ENCODE data around the gene GATA6. TPM values are rescaled to one million over a fixed set of nuclear protein-coding genes. Genes with fewer than 3 reads are reported as not detected.

Gene GATA6
- total RNA-seq = 0.40 and 0.44 TPM in 2 replicates

DNA sequence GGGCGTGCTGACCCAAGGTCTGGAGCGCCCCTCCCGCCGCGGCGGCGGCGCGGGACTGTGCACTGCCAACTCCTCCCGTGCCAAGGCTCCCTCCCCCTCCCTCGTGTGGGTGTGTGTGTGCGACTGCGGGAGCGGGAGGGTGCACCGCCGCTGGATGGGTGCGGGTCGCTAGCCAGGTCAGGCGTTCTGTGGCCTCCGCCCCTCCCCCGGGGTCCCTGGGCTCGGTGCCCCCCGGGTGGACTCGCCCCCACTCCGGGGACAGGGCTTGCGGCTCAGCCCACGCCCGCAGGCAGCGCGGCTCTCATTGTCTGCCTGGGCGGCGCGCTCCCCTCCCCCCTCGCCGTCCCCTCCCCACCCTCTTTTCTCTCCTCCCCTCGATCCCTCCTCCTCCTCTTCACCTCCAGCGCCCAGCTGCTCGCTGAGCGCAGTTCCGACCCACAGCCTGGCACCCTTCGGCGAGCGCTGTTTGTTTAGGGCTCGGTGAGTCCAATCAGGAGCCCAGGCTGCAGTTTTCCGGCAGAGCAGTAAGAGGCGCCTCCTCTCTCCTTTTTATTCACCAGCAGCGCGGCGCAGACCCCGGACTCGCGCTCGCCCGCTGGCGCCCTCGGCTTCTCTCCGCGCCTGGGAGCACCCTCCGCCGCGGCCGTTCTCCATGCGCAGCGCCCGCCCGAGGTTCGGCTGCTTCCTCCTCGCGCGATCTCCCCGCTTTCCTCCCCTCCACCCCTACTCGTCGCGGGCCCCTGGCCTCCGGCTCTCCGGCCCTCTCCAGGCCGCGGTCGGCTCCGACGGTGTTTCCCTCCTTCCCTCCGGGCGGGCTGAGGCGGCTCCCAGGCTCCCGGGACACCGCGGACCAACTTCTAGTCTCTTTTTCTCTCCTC, at the start of gene GATA6:
TSS of gene GATA6 (plus strand) at position 579 of the 878 bp plus-strand sequence. CDS start 1,556 bp downstream, outside the sequence.
- DNase-seq (ENCODE audit: low read depth in 2 of 2) = peak; percentile 85 to 86

DNA sequence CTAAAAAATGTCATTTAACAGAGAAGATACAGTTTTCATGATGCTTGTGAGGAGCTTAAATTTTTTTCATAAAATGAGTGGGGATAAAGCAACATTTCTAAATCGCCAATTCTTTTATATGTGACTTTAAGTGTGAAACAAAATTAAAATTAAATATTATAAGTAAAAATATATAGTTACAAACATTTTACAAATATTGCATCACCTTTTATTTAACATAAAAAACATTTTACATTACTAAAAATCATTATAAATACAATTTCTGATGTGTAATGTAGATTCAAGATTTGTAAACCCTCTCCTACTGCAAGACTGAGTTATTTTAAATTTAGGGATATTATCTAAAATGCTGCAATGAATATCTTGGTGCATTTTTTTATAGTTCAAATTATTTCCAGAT, 44.4 kb upstream of the GATA6 start:
- DNase-seq (ENCODE audit: low read depth in 2 of 2) = no peak

DNA sequence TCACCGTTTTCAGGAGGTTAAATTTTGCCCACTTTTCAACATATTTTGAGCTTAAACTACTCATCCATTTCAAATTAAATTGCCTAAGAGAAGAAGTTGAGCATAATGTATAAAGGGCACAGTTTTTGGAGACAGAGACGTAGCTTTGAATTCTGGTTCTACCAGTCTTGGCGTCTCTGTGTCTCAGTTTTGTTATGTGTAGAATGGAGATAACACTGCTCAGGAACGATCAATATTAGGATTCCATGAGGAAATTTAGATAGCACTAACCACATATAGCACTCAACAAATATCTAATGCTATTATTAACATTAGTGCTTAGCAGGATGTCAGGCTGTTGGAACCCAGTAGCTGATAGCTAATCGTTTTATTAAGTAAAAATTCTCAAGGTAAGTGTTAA, 40.4 kb upstream of the GATA6 start:
- no peak for DNase-seq (ENCODE audit: low read depth in 2 of 2)

DNA sequence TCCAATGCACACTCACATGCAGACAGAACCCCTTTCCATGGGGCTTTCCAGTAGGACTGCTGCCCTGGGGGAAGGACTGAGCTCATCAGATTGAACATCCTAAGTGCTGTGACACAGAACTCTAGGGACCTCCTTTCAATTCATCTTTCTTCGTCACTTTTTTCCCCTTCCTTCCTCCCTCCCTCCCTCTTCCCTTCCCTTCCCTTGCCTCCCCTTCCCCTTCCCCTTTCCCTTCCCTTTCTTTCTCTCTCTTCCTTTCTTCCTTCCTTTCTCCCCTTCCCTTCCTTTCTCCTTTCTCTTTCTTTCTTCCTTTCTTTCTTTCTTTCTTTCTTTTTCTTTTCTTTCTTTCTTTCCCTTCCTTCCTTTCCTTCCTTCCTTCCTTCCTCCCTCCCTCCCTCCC, 39.6 kb upstream of the GATA6 start:
- DNase-seq (ENCODE audit: low read depth in 2 of 2) = no peak

DNA sequence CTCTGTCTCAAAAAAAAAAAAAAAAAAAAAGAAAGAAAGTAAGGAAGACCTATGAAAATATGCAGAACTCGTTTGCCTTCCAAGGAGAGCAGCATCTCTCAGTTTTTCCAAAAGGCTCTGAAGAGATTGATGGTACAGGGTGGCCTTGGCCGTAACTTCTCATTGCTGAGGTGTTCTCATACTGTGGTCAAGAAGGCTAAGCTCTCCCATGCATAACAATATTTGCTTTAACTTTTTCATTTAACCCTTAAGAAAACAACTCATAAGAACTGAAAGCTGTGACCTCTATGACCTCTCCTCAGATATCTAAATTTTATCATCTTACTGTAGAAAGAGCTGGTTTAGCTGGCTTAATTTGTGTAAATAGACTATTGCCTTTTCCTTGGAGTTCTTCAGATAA, 37.1 kb upstream of the GATA6 start:
- DNase-seq (ENCODE audit: low read depth in 2 of 2) = no peak

DNA sequence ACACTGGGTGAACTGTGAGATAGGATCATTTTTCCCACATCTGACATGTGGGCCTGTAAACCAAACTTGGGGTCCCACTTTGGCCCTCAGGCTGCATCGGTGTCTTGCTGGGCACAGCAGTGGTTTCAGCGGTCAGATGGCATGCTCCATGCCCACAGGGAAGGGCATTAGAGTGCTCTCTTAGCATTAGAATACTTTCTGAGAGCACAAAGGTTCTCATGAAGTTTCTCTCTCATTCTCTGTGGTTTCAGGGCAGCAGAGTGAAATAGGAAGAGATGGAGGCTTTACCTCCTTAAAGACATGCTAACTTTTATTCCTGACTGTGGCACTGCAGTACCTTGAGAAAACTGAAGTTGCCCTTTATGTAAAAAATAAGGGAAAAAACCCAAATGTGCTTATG, 36.6 kb upstream of the GATA6 start:
- DNase-seq (ENCODE audit: low read depth in 2 of 2) = no peak

DNA sequence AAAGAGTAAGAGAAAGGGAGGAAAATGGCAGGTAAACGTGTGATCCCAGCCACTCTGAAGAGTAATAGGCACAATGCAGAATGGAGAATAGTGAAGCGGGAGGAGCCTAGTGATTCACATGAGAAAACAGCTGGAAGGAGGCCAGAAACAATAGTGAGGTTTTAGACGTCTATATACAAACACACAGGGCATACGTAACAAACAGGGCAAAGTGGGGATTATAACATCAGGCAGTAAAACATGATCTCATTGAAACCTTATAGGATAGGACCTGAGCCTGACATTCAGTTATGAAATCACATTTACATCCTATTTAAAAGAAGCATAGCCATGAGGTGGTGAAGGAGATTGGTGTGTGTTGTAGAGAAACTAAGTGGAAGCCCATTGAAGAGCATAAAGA, 33.0 kb upstream of the GATA6 start:
- DNase-seq (ENCODE audit: low read depth in 2 of 2) = peak; percentile 29 to 37

DNA sequence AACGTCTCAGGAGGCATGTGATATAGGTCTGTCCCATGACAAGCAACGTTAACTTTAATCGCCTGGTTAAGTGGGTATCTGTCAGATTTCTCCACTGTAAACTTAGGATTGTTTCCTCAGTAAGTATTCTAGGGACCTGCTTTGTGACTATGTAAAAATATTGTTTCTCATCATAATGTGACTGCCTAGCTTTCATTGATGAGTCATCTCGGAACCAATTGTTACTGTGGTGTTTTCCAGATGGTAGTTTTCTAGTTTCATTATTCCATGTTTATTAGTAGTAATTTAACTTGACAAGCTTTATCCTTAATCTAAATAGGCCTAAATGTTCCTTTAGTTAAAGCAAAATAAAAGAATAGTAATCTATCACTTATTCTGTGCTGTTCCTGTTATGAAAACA, 28.2 kb upstream of the GATA6 start:
- no peak for DNase-seq (ENCODE audit: low read depth in 2 of 2)

DNA sequence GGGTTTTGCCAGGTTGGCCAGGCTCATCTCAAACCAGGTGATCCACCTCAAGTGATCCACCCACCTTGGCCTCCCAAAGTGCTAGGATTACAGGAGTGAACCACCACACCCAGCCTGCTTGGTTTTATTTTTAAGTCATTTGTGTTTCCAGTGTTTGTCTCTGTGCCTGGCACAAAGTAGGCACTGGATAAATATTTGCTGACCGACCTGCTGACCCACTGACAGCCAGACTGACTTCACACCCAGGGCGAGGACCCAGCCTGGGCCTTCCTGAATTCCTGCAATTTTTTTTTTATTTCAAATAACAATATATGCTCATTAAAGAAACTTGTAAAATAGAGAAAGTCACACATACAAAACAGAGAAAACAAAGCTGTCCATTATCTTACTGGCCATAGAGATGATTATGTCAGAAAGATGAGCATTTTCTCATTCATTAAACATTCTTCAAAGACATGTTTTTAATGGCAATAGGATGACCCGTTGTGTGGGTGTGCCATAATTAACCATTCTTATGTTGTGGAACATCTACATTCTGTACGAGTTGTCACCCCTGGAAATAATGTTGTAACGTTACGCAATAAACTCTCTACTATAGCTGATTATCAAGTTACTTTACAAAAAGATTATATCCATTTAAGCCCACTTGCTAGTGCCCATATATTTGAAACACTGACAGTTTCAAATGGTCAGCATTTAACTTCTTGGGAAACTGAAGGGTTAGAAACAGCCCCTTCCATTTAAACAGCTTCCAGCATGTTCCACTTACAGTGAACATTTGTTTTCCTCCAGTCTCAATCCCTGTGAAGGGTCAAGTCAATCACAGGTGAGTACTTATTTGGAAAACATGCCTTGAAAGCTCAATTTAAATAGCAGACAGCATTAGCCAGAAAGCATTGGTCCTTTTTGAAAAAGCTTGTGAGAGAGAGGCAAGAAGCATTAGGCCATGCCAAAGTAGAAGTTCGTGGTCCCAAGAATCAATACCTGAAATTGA, 25.7 kb upstream of the GATA6 start:
- no peak for DNase-seq (ENCODE audit: low read depth in 2 of 2)

DNA sequence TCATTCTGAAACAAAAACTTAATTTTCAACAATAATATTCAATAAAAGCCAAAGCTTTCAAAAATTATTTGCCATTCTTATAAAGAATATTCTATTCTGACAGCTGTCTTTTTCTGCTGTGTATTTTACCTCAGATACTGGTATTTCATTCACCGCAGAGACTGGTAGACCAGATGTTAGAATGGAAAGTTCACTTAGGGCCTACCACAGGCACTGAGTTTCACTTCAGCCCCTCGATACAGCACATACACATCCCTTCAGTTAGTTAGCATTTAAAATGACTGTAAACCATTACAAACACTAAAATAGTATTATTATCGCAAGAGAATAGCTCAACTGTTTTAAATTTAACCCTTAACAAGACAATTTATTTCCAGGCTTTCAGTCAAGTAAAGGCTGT, 24.2 kb upstream of the GATA6 start:
- DNase-seq (ENCODE audit: low read depth in 2 of 2) = no peak

DNA sequence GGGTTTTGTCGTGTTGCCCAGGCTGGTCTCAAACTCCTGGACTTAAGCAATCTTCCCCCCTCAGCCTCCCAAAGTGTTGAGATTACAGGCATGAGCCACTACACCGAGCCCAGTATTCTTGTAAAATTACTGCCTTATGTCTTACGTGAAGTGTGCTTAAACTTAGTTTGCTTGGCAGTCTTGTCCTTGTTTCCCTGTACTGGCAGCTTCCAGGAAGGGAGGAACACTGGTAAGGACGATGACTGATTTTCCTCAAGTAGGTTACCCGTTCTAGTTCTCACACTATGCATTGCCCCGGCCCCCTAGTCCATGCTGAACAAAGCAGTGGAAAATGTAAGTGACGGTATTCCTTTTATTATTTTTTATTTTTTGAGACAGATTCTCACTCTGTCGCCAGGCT, 19.7 kb upstream of the GATA6 start:
- DNase-seq (ENCODE audit: low read depth in 2 of 2) = no peak

DNA sequence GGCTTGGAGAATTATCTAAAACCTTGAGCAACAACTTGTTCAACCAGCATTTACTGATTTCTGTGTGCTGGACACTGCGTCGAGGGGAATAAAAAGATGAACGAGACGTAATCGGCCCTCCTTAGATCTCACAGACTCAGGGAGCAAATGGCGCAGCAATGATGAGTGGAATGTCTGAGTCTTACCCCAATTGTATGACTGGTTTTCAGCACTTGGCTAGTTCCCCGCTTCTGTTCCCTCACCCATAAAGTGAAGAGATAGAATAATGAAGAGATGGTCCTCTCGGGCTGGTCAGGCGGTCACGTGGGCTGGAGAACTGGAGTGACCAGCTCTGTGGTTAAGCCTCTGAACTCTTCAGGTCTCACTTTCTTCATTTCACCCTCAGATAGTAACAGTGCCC, 17.3 kb upstream of the GATA6 start:
- DNase-seq (ENCODE audit: low read depth in 2 of 2) = no peak

DNA sequence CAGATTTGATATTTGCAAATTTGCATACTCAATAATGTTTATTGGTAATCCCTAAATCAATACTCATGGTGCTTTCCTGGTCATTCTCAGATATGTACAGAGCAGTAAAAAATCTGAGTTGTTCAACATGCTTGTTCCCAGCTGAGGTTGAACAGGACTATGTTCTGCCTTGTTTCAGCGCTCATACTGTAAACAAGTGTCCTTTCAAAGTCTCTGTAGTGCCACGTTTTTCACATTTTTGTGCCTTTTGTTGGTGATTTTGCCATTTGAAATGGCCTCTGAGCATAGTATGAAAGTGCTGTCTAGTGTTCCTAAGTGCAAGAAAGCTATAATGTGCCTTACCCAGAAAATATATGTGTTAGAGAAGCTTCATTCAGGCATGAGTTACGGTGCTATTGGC, 16.0 kb upstream of the GATA6 start:
- no peak for DNase-seq (ENCODE audit: low read depth in 2 of 2)

DNA sequence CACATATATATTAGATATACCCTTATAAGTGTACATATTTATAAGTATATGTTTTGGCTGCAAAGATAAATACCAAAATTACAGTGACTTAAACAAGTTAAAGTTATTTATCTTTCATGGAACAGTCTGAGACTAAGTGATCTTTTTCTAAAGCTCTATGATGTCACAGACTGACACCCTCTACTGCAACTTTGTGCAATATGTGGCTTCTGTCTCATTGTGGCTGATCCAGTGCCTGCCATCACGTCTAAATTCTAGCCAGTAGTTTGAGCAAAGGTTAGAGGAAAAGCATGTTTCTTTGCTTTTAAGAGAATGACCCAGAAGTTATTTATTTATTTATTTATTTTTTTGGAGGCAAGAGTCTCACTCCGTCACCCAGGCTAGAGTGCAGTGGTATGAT, 13.8 kb upstream of the GATA6 start:
- no peak for DNase-seq (ENCODE audit: low read depth in 2 of 2)

DNA sequence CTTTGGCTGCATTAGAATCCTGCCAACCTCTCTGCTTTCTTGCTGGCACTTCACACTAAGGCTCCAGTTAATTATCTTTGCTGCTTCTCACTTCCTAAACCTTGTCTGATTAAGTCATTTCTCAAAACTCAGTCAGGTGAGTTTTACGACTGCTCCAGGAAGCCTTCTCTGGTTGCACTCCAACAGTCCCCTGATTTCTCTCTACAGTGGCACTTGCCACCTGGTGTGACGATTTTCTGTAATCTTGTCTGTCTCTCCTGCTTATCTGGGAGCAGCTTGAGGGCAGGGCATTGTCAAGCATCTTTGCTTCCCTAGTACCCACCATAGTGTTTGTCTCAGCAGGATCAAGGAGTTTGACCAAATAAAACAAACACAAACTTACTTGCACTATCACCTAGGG, 10.4 kb upstream of the GATA6 start:
- DNase-seq (ENCODE audit: low read depth in 2 of 2) = no peak

DNA sequence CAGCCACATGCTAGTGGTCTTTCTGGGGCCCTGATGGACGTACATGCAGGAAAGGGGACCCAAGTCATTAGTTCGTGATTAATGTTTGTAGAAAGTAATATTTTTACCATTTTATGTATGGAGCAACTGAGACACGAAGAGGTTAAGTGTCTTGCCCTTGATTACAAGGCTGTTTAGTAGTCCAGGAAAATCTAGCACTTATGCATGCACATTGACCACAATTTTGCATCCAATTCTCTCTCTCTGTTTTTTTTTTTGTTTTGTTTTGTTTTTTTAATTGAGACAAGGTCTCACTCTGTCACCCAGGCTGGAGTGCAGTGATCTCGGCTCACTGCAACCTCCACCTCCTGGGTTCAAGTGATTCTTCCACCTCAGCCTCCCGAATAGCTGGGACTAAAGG, 8.3 kb upstream of the GATA6 start:
- DNase-seq (ENCODE audit: low read depth in 2 of 2) = no peak

DNA sequence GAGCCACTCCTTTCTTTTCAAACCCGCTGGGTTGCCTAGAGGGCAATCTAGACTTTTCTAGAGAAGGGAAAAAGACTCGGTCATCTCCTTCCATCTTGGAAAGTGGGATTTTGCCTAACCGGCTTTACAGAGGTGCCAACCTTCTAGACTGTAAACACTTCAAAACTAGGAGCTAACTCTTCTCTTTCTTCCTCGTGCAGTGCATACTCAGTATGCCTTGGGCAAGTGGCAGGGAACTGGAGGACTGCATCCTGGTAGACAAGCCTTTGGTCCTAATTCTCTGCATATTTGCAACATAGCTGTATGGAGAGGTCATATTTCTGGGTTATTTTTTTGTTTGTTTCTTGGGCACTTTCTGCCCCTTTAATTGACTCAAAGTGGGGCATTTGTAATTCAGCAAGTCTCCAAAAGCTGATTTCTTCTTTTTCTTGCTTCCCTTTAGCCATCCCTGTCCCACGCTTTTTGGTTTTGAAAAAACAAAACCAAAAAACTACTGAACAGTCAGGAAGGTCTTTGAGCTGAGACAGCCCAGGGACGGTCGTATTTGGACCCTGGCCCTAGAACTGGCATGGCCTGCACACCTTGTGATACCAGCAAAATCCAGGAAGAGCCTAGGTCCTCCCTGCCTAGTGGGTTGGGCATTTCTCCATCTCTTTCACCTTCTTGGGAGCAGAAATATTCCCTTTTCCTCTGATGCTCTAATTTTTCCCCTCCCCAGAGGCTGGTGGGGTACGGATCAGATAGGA, 5.8 kb upstream of the GATA6 start:
- DNase-seq (ENCODE audit: low read depth in 2 of 2) = no peak

DNA sequence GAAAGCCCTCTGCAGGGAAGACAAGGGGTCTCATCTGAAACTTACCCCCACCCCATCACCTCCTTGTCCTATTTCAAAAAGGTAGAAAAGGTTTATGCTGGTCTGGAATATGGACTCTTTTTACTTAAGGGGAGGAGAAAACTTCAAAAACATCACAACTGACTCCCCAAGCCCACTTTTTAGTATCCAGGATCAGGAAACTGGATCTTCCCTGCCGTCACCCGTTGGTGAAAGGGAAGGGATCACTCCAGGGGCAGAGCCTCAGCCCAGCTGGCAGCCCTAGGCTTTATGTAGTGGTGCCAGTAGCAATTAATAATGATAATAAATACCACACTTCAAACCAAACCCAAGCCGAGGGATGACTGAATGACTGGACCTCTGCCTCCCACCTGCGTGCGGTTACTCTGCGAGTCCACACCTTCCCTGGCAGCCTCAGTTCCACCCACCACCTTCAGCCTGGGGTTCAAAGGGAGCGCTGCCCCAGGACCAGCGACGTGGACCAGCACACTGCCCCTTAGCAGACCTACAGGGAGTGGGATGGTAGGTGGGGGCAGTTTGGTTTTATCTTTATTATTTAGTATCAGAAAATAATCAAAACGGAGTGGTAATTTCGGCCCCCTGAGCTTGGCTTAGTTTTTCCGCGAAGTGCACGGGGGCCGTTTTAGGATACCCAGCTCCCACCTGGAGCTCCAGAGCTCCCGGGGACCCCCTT, 4.9 kb upstream of the GATA6 start:
- DNase-seq (ENCODE audit: low read depth in 2 of 2) = no peak

DNA sequence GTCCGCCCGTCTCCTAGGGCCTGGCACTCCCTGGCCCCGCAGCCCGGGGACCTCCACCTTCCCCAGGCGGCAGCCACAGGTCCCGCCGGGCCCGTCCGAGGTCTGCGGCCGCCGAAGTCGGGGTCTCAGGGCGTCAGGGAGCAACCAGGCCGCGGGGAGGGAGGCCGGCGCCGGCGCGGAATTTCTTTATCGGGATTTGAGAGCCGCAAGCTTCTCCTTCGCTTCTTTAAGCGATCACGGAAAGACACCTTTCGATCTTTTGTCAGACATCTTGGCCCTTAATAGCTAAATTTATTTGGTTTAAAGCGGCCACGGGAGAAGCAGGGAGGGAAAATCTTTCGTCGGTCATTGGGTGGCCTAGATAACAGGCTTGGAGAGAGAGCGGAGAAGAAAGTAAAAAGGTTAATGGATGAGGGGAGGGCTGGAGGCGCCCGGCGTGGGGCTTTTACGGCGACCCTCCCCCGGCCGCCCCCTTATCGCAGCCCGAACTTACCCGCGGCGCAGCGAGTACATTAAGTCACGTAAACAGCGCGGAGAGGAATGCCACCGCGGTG, 4.3 kb upstream of the GATA6 start:
- no peak for DNase-seq (ENCODE audit: low read depth in 2 of 2)

DNA sequence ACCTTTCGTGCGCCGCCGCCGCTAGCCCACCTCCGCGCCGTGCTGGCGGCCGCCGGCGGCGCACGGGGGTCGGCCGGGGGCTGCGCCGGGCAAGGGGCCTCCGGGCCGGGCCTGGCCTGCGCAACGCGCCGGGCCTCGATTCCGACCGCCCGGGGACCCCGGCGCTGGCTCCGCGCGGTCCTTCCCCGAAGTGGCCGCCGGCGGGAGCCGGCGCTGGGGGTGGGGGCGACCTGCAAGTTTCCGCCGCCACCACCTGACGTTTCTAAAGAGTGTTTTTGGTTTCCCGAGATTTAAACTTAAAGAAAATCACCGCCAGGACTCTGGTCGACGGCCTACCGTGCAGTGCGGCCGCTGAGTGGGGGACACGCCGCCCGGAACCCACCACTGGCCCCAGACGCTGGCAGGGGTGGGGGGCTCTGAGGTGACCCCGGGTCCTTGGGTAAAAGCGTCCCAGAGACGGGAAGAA, 3.8 kb upstream of the GATA6 start:
- no peak for DNase-seq (ENCODE audit: low read depth in 2 of 2)

Data from lung microvascular endothelial cell (primary cell).